GM18870 (cell line): ENCODE data around the gene PBRM1.

Experiments
- ATAC-seq: cut with Tn5 transposase; IDR thresholded peaks from one replicate; pipeline ENCODE4 v1.9.1; 2021; ENCODE audit warnings: moderate library complexity; ENCODE audit not compliant: unreplicated experiment

PBRM1 gene

DNA sequence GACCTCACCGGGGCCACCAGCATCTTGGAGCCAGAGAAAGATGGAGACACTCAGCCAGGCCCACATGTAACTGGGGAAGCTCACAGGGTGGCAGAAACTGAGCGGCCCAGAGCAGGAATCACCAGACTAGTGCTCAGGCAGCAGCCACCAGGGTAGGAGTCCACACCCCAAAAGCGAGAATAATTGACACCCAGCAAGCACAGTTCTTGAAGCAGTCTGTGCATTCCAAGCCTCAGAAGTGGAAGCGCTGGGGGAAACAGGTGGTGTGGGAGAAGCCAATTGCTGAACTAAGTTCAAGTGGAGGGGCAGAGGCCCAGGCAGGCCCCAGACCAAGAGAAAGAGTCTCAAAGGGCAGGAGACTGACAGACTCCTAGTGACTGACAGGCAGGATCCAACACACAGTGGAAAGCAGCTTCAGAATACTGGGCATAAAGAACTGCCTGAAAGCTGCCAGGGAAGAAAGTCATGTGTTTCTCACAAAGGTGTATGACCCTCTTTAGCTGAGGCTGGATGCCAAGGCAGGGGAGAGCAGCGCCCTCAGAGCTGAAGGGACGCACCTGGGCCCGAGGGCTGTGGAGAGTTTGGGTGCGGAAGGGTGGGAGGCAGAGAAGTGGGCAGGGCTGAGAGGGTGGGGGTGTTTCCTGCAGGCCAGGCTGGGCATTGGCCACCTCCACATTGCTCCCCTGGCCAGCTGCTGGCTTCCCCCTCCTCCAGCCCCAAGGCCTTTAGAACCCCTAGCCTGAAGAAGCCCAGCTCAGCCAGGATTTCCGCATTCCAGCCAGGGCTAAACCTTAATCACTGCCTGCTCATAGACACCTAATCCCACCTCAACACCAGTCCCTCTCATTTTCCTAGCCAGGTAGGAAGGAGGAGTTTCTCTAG is 159.8 kb downstream of the PBRM1 start:
- ATAC-seq, result no peak

DNA sequence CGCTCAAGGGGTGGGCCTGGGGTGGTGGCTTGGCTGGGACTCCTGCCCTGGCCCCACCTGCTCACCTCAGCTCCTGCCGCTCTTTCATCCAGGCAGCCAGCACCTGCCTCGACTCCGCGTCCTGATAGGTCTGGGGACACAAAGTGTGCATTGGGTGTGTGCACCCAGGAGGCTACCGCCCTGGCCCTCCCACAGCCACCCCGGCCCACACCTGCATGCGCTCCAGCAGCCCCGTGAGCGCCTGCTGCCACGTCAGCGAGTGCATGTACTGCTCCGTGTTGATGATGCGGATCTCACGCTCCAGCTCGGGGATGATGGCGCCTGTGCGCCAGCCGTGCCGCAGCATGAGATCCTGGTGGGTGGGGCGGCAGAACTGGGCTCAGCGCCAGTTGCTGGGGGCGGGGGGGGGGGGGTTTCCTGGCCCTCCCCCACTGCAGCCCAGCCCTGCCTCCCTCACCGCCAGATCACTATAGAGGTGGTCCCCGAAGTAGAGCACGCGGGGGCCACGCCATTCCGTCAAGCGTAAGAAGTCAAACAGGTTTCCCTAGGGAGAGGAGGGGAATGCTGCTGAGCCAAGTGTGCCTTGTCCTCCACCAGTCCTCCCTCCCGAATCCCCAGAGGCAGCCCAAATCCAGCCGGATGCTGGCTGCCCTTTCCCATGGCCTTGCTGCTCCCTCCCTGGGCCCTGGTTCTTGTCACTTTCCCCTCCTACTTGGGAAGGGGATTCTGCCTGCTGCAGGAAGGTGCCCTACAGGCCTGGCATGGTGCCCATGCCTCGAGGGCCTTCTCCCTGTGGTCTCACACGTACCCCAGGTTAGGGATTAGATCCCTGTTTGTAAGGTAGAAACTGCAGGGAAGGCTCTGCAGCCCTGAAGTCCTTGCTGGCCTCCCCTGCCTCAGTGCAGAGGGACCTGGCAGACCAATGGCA is 160.7 kb downstream of the PBRM1 start:
- no peak for ATAC-seq

DNA sequence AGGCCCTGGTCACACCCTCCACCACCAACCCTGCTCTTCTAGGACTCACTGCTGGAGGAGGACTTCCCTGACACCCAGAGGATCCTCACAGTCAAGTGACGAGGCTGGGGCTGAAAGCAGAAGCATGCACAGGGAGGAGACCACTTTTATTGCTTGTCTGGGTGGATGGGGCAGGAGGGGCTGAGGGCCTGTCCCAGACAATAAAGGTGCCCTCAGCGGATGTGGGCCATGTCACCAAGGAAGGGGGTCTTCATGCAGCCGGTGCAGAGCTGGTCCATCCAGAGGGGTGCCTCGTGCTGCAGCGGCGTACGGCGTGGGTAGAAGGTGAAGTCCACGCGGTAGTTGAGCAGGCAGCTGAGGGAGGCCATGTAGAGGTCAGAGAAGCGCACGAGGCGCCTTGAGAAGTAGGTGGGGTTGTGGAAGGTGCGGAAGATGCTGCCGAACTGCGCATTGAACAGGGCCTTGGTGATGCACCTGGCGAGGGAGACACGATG is 161.4 kb downstream of the PBRM1 start:
- ATAC-seq, result no peak

DNA sequence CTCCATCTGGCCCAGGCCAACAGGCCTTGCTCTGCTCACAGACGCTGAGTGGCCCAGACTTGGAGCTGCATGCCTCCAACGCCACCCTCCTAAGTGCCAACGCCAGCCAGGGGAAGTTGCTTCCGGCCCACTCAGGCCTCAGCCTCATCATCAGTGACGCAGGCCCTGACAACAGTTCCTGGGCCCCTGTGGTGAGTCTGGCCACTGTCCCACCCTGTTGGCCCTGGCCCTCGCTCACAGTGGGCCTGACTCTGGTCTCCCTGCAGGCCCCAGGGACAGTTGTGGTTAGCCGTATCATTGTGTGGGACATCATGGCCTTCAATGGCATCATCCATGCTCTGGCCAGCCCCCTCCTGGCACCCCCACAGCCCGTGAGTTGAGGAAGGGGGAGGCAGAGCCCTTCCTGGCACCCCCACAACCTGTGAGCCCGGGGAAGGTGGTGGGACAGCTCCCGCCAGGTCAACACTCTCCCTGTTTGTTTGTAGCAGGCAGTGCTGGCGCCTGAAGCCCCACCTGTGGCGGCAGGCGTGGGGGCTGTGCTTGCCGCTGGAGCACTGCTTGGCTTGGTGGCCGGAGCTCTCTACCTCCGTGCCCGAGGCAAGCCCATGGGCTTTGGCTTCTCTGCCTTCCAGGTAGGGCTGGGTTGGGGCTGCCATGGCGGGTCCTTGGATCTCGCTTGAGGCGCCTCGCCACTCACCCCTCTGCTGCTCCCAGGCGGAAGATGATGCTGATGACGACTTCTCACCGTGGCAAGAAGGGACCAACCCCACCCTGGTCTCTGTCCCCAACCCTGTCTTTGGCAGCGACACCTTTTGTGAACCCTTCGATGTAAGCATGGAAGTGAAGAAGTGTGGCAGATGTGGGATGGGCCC is 162.1 kb downstream of the PBRM1 start:
- ATAC-seq, result no peak

DNA sequence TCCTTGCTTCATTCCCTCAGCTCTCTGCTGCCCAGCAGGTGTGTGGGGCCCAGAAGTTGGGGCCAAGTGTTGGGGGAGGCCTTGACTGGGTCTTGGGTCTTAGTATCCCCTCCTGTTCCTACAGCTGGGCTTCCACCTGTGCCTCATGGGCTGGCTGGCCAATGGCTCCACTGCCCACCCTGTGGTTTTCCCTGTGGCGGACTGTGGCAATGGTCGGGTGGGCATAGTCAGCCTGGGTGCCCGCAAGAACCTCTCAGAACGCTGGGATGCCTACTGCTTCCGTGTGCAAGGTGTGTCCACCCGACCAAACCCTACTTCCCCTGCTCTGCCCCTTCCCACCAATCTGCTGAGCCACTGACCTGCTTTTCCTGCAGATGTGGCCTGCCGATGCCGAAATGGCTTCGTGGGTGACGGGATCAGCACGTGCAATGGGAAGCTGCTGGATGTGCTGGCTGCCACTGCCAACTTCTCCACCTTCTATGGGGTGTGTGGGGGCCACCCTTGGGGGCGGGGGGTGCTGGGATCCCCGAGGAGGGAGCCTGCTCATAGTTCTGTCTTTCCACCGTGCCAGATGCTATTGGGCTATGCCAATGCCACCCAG is 163.0 kb downstream of the PBRM1 start:
- ATAC-seq, result no peak

DNA sequence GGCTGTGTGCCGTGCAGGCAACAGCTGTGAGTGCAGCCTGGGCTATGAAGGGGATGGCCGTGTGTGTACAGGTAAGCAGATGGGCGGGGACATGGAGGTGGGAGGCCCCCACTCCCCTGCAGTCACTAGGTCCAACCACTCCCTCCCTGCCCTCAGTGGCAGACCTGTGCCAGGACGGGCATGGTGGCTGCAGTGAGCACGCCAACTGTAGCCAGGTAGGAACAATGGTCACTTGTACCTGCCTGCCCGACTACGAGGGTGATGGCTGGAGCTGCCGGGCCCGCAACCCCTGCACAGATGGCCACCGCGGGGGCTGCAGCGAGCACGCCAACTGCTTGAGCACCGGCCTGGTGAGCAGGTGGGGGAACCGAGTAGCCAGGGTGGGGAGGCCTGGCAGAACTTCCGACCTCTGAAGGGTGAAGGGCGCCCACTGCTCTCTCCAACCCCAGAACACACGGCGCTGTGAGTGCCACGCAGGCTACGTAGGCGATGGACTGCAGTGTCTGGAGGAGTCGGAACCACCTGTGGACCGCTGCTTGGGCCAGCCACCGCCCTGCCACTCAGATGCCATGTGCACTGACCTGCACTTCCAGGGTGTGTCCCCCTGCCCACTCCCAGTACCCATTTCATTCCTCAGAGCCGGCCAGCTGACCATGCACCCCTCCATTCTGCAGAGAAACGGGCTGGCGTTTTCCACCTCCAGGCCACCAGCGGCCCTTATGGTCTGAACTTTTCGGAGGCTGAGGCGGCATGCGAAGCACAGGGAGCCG is 163.6 kb downstream of the PBRM1 start:
- no peak for ATAC-seq

DNA sequence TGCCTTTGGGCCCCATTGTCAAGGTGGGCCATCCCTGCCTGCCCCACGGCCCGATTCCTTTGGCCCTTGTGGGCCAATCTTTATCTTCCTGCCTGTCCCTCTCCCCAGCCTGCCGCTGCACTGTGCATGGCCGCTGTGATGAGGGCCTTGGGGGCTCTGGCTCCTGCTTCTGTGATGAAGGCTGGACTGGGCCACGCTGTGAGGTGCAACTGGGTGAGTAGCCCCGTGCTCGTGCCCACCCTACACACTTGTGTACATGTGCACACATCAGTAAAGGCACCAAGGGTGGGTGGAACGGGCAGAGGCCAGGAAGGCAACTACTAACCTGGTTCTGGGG is 164.3 kb downstream of the PBRM1 start:
- ATAC-seq, result no peak

DNA sequence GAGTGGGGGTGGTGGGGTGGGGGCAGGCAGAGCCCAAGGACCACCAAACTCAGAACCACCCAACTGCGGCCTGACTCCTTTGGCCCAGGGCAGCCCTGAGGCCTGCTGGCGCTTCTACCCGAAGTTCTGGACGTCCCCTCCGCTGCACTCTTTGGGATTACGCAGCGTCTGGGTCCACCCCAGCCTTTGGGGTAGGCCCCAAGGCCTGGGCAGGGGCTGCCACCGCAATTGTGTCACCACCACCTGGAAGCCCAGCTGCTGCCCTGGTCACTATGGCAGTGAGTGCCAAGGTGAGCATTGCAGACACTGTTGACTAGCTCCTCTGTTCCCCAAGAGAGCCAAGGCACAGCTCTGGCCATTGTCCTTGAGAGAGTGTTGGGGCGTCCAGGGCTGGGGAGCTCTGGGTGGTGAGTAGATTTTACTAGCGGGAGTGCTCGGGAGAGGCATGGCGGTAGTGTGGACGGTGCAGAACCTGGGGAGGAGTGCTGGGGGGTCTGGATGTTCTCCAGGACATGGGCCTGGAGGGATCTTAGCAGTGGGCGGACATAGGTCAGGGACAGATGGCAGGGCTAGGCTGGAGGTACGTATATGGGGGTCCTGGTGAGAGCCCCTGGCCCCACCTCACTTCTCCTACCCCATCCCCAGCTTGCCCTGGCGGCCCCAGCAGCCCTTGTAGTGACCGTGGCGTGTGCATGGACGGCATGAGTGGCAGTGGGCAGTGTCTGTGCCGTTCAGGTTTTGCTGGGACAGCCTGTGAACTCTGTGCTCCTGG is 164.8 kb downstream of the PBRM1 start:
- ATAC-seq, result no peak

DNA sequence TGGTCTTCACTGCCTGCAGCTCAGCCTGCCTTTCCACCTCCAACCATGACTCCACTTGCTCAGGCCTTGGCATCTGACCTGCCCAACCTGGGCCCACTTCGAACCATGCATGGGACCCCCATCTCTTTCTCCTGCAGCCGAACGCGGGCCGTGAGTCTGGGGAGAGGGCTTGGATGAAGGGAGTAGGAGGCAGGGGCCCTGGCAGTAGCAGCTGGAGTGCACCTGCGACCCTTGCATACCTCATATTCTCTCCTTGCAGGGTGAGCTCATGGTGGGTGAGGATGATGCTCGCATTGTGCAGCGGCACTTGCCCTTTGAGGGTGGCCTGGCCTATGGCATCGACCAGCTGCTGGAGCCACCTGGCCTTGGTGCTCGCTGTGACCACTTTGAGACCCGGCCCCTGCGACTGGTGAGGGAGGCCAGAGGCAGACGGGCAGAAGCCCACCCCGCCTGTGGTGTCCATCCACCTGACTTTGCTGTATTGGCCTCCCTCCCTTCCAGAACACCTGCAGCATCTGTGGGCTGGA is 165.5 kb downstream of the PBRM1 start:
- no peak for ATAC-seq

DNA sequence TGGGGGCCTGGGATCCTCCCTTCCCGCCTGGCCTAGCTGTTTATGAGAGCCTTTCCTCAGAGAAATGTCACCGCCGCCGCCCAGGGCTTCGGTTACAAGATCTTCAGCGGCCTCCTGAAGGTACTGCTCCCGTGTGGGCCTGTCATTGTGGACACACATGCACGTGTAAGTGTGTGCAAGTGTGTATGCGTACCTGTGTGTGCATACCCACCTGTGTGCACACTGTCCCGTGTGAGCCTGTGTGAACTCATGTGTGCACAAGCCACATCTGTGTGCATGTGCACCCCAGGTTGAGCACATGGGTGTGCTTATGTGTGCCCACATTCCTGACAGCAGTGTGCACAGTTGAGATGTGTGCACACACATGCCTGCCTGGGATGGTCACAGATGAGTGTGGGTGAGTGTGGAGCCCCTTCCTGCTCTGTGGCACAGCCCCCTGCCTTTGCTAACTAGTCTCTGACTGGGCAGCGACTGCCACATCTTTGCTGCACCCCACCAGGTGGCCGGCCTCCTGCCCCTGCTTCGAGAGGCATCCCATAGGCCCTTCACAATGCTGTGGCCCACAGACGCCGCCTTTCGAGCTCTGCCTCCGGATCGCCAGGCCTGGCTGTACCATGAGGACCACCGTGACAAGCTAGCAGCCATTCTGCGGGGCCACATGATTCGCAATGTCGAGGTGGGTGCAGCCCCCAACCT is 166.1 kb downstream of the PBRM1 start:
- ATAC-seq, result no peak

DNA sequence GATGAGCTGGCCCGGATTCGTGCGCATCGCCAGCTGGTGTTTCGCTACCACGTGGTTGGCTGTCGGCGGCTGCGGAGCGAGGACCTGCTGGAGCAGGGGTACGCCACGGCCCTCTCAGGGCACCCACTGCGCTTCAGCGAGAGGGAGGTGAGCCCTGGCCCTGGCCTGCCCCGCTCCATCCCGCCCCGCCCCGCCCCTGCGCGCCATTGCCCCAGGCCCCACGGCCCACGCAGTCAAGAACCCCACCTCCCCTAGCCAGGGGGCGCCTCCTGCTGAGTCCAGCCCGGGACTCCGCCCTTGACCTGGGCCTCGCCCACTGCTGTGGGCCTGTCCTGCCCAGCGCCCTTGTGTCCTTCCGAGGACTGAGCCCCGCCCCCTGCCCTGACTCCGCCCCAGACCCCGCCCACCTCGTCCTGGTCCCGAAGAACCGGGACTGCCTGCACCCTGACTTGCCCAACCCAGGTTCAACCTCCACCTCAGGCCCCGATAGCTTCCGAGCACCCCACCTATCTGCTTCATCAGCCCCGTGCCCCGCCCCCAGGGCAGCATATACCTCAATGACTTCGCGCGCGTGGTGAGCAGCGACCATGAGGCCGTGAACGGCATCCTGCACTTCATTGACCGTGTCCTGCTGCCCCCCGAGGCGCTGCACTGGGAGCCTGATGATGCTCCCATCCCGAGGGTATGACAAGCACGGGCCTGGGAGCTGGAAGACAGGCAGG is 166.8 kb downstream of the PBRM1 start:
- no peak for ATAC-seq

DNA sequence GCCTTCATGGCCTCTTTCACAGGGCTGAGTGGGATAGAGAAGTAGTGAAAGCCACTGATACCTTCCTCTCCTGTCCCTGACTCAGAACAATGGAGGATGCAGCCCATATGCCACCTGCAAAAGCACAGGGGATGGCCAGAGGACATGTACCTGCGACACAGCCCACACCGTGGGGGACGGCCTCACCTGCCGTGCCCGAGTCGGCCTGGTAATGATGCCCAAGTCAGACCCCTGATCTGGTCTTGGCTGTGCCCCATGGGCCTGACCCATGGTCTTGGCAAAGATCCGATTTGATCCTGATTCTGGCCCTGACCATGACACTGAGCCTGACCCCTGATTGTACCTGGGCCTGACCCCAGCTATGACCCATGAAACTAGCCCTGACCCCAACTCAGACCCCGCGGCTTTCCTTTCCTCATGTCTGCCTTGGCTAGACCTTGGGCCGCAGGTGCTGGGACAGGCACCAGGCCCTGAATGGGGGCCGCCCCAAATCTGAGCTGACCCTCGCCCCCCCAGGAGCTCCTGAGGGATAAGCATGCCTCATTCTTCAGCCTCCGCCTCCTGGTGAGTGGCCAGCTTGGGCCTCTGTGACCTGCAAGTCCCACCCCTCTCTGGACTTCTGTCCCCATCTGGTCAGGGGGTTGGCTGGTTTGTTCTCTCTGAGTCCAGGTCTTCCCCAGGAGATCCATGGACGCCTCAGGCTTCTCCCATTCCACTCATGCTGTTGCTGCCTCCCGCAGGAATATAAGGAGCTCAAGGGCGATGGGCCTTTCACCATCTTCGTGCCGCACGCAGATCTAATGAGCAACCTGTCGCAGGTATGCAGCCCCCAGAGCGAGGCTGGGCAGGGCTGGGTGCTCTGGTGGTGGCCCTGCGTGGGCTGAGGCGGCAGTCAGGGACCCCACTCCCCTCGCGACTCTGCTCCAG is 167.7 kb downstream of the PBRM1 start:
- no peak for ATAC-seq

DNA sequence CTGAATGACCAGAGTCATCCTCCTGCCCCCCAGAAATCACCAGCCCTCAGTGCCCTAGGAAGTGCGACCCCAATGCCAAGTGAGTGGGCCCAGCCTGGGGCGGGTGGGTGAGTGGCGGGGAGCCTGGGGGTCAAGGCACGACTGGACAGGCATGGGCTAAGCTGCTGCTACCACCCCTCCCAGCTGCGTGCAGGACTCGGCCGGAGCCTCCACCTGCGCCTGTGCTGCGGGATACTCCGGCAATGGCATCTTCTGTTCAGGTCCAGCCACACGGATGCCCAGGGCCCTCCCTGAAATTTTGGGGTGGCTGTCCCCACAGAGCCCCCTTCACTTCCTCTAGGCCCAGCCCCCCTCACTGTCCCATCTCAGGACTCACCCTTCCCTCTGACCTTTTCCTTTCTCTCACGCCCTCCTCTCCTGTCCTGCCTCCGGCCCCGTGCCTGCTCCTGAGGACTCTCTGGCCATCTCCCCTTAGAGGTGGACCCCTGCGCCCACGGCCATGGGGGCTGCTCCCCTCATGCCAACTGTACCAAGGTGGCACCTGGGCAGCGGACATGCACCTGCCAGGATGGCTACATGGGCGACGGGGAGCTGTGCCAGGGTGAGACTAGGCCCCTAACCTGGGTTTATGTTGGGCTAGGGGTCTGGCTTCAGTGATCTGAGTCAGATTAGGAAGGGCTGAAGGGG is 169.1 kb downstream of the PBRM1 start:
- no peak for ATAC-seq

DNA sequence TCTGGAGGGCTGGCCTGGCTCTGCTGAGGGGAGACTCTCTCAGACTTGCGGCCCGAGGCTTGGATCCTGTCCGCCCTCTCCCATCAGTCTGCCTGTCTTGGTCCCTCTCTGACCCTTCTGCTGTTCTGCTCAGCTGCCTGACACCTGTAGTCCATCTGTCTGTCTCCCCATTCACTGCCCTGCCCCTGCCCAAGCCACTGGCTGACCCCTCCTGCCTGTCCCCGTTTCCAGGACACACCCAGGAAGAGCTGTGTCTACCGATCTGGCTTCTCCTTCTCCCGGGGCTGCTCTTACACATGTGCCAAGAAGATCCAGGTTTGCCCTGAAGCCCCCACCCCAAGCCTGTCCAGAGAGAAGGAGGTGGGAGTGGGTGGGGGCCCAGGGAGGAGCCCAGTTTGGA is 170.5 kb downstream of the PBRM1 start:
- ATAC-seq, result no peak

DNA sequence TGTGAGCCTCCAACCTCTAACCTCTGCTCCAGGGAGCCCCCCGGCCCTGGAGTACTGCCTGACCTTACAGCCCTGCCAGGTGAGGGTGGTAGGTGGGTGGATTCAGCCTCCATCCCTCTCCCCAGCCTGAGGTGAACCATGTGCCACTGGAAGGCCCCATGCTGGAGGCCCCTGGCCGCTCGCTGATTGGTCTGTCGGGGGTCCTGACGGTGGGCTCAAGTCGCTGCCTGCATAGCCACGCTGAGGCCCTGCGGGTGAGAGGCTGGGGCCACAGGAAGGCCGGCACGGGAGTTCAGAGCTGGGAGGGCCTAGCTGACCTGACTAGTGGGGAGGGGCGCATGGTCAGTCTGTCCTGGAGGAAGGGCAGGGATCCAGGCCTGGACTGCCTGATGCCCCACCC is 171.1 kb downstream of the PBRM1 start:
- ATAC-seq, result no peak

DNA sequence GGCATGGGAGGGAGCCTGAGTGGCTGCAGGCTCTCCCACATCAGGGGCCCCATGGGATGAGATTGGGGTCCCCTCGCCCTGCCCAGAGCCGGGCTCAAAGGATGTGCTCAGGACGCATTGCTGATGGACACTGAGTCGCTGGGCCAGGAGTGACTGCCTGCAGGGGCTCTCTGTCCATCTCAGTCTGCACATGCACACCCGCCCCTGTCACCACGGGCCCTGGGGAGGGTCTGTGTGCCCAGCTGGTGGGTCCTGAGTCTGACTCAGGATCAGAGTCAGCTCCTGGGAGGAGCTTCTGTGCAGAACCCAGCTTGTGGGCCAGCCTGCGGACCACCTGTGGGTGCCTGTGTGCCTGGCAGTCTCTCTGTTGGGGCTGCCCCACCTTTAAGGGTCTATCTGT is 172.4 kb downstream of the PBRM1 start:
- ATAC-seq, result no peak
